GM12891 (cell line): Measurements from ENCODE around the gene NOSTRIN.

Experiments used
- POLR2A ChIP-seq: IDR thresholded peaks from 2 replicates; pipeline ENCODE4 v1.6.1; 2011; ENCODE audit warnings: low read depth, low read length, control low read depth
- POLR2AphosphoS5 ChIP-seq: IDR thresholded peaks from 2 replicates; pipeline ENCODE4 v1.6.1; 2011; ENCODE audit warnings: low read depth, low read length, control low read depth

DNA sequence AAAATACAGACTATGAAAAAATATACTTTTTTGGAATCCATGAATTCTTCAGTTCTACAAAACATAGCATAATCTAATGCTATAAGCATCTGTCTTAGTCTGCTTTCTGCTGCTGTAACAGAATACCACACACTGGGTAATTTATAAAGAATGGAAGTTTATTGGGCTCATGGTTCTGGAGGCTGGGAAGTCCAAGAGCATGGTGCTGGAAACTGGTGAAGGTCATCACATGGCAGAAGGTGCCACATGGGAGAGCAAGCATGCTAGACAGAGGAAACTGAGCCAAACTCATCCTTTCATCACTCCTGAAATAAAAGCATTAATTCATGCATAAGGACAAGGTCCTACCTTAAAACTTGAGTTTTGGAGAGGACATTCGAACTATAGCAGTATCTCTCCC lies 26.6 kb upstream of the NOSTRIN start:
- TF ChIP-seq POLR2A (no peak), POLR2AphosphoS5 (no peak)
